BLaER1 (cell line): ENCODE results near the gene NHSL2.
A peak's percentile ranks its signal among the peaks of the same experiment; 100 is the strongest.
"Not testable (repeated sequence)": the region's sequence is repeated elsewhere in the genome, so short reads cannot be mapped to it uniquely, and the experiment has no call there.

ENCODE experiments used
- H3K27ac ChIP-seq: shearing (Covaris generic); formaldehyde crosslinking; 2 replicates; pipeline ENCODE4 v1.8.1; 2022
- H3K27me3 ChIP-seq: shearing (Covaris generic); formaldehyde crosslinking; 2 replicates; pipeline ENCODE4 v1.8.1; 2022
- H3K36me3 ChIP-seq: shearing (Covaris generic); formaldehyde crosslinking; 2 replicates; pipeline ENCODE4 v1.8.1; 2022
- H3K4me1 ChIP-seq: shearing (Covaris generic); formaldehyde crosslinking; 2 replicates; pipeline ENCODE4 v1.8.1; 2022
- H3K4me2 ChIP-seq: shearing (Covaris generic); formaldehyde crosslinking; 2 replicates; pipeline ENCODE4 v1.8.1; 2022
- H3K4me3 ChIP-seq: shearing (Covaris generic); formaldehyde crosslinking; 2 replicates; pipeline ENCODE4 v1.8.1; 2022
- H3K9ac ChIP-seq: shearing (Covaris generic); formaldehyde crosslinking; 2 replicates; pipeline ENCODE4 v1.8.1; 2022
- H3K9me3 ChIP-seq: shearing (Covaris generic); formaldehyde crosslinking; 2 replicates; pipeline ENCODE4 v1.8.1; 2022
- H4K20me1 ChIP-seq: shearing (Covaris generic); formaldehyde crosslinking; 2 replicates; pipeline ENCODE4 v1.8.1; 2022
- Cebpa-rat ChIP-seq: shearing (Covaris generic); IDR thresholded peaks from 2 replicates; pipeline ENCODE4 v1.8.1; 2022

Gene NHSL2

GRCh38 chrX:72169008-72169728 lies 258.5 kb downstream of the NHSL2 start:
- Histone ChIP-seq H3K4me1 (no peaks in the 10 kb centered on the region), H3K36me3 (no peaks in the 10 kb centered on the region), H3K27me3 (peaks cover 6% of the 10 kb centered on the region), H3K4me3 (no peak overlapping the region), H3K4me2 (no peak overlapping the region), H3K9me3 (no peaks in the 10 kb centered on the region), H3K9ac (no peak overlapping the region), H4K20me1 (no peaks in the 10 kb centered on the region), H3K27ac (no peak overlapping the region)
- TF ChIP-seq Cebpa-rat: no peak

- H3K36me3 ChIP-seq, H3K9ac ChIP-seq, H3K27ac ChIP-seq, H3K4me1 ChIP-seq, H4K20me1 ChIP-seq, H3K27me3 ChIP-seq, H3K4me2 ChIP-seq, H3K4me3 ChIP-seq: not testable (repeated sequence)
- H3K9me3 ChIP-seq: peaks cover 15% of the 10 kb centered on the region; the same call in 1 of the 2 replicates
These were observed 265.6 kb downstream of the NHSL2 start for GRCh38 chrX:72176289-72176688.

GRCh38 chrX:72176981-72177380 lies 266.3 kb downstream of the NHSL2 start:
- Histone ChIP-seq H3K9ac (no peak overlapping the region), H3K4me1 (peaks cover 8% of the 10 kb centered on the region; the same call in 1 of the 2 replicates), H3K36me3 (no peaks in the 10 kb centered on the region), H3K27me3 (no peaks in the 10 kb centered on the region), H3K4me3 (no peak overlapping the region), H3K4me2 (no peak overlapping the region), H3K9me3 (peaks cover 15% of the 10 kb centered on the region; the same call in 1 of the 2 replicates), H3K27ac (no peak overlapping the region), H4K20me1 (no peaks in the 10 kb centered on the region)
- no peak for TF ChIP-seq Cebpa-rat

GRCh38 chrX:72180539-72180938 lies 269.9 kb downstream of the NHSL2 start:
- peak overlapping the region; percentile 81 for H3K4me3 ChIP-seq
- H3K4me2 ChIP-seq: peak overlapping the region; percentile 66
- 0 out of 2 replicates have a peak, but pooled peaks cover 9% of the 10 kb centered on the region for H3K36me3 ChIP-seq
- H3K9ac ChIP-seq: peak overlapping the region; percentile 88
- H3K9me3 ChIP-seq: peaks cover 15% of the 10 kb centered on the region; the same call in 1 of the 2 replicates
- peaks cover 21% of the 10 kb centered on the region for H3K4me1 ChIP-seq
- H3K27me3 ChIP-seq: no peaks in the 10 kb centered on the region
- H3K27ac ChIP-seq: peak overlapping the region; percentile 89
- no peaks in the 10 kb centered on the region; the same call in 1 of the 2 replicates for H4K20me1 ChIP-seq
- no peak for TF ChIP-seq Cebpa-rat

- 0 out of 2 replicates have a peak, but pooled peaks cover 16% of the 10 kb centered on the region for H3K36me3 ChIP-seq
- no peak for TF ChIP-seq Cebpa-rat
- H3K27ac ChIP-seq: peak within 1 kb of the TSS; percentile 89
- H3K9ac ChIP-seq: peak within 1 kb of the TSS; percentile 88
- peak within 1 kb of the TSS; percentile 77 for H3K4me2 ChIP-seq
- H3K4me1 ChIP-seq: peaks cover 21% of the 10 kb centered on the region
- H4K20me1 ChIP-seq: peaks cover 8% of the 10 kb centered on the region; the same call in 1 of the 2 replicates
- peaks cover 12% of the 10 kb centered on the region; the same call in 1 of the 2 replicates for H3K9me3 ChIP-seq
- H3K27me3 ChIP-seq: no peaks in the 10 kb centered on the region
- H3K4me3 ChIP-seq: peak within 1 kb of the TSS; percentile 81
These were observed 270.8 kb downstream of the NHSL2 start, which contains the start of gene PIN4 for GRCh38 chrX:72181178-72182125. PIN4 (plus strand) TSS chrX:72181757; CDS start chrX:72181786, 29 bp downstream.

- Histone ChIP-seq H3K9ac (no peak overlapping the region), H3K27me3 (no peaks in the 10 kb centered on the region), H3K9me3 (no peaks in the 10 kb centered on the region), H3K4me2 (peak overlapping the region; percentile 77), H3K4me3 (0 out of 2 replicates have a peak overlapping the region, but pooled peaks have one; percentile 81), H4K20me1 (peaks cover 22% of the 10 kb centered on the region), H3K4me1 (peaks cover 21% of the 10 kb centered on the region), H3K36me3 (0 out of 2 replicates have a peak, but pooled peaks cover 18% of the 10 kb centered on the region), H3K27ac (no peak overlapping the region)
- TF ChIP-seq Cebpa-rat: no peak
These were observed 272.3 kb downstream of the NHSL2 start for GRCh38 chrX:72182924-72183323.

GRCh38 chrX:72201836-72202536 lies 291.3 kb downstream of the NHSL2 start:
- Histone ChIP-seq H3K27ac (no peak overlapping the region), H3K9ac (no peak overlapping the region), H3K4me2 (no peak overlapping the region), H3K4me1 (no peaks in the 10 kb centered on the region), H3K4me3 (no peak overlapping the region), H4K20me1 (peaks cover 26% of the 10 kb centered on the region; the same call in 1 of the 2 replicates), H3K36me3 (peaks cover 81% of the 10 kb centered on the region), H3K27me3 (peaks cover 37% of the 10 kb centered on the region), H3K9me3 (no peaks in the 10 kb centered on the region)
- TF ChIP-seq Cebpa-rat: no peak
